Lower leg skin (tissue), 3 donors: ENCODE measurements around the gene CCDC69.

Experiments
- CTCF ChIP-seq, 3 donors: fragments of 450-650 bp; IDR thresholded peaks; one replicate each; pipeline ENCODE4 v1.5.1; 2016; ENCODE audit warnings: antibody characterized with exemption in 3 of 3, mild to moderate bottlenecking in 3 of 3, moderate library complexity in 2 of 3
- POLR2A ChIP-seq, 2 donors: fragments of 450-650 bp; IDR thresholded peaks; one replicate each; pipeline ENCODE4 v1.6.1; 2016 to 2017; ENCODE audit warnings: antibody characterized with exemption in 2 of 2, mild to moderate bottlenecking in 1 of 2, moderate library complexity in 1 of 2

GRCh38 chr5:151192626-151193025 is 31.3 kb downstream of the CCDC69 start:
- TF ChIP-seq CTCF (IDR thresholded peaks at IDR 0.05) (no peak), POLR2A (IDR thresholded peaks at IDR 0.05) (no peak)
